Neural progenitor cell (in vitro differentiated cells): Measurements from ENCODE around the gene TRPV2. TPM values are rescaled to one million over a fixed set of nuclear protein-coding genes. Genes with fewer than 3 reads are reported as not detected.
A peak's percentile ranks its signal among the peaks of the same experiment; 100 is the strongest.
"Not testable (repeated sequence)": the region's sequence is repeated elsewhere in the genome, so short reads cannot be mapped to it uniquely, and the experiment has no call there.

Experiments used
- DNase-seq: peaks from one replicate; pipeline ENCODE4 v3.0.0-alpha.2; 2016; ENCODE audit warnings: low spot score
- H2AFZ ChIP-seq: fragments of 200-600 bp; sonication (generic); replicated peaks from 2 replicates; pipeline ENCODE4 v1.6.1; 2016; ENCODE audit warnings: antibody characterized with exemption
- H3F3A ChIP-seq: fragments of 200-600 bp; sonication (generic); 2 replicates; pipeline ENCODE4 v1.6.1; 2016; ENCODE audit warnings: antibody characterized with exemption, low read depth
- H3K27ac ChIP-seq: fragments of 200-600 bp; sonication (generic); 2 replicates; pipeline ENCODE4 v1.5.1; 2016; ENCODE audit warnings: mild to moderate bottlenecking
- H3K27me3 ChIP-seq: fragments of 200-600 bp; sonication (generic); 2 replicates; pipeline ENCODE4 v1.6.1; 2016; ENCODE audit warnings: mild to moderate bottlenecking, moderate library complexity
- H3K36me3 ChIP-seq: fragments of 200-600 bp; sonication (generic); 2 replicates; pipeline ENCODE4 v1.5.1; 2016
- H3K4me1 ChIP-seq: fragments of 200-600 bp; sonication (generic); 2 replicates; pipeline ENCODE4 v1.6.1; 2016; ENCODE audit warnings: mixed run types
- H3K4me2 ChIP-seq: fragments of 200-600 bp; sonication (generic); 2 replicates; pipeline ENCODE4 v1.6.1; 2016
- H3K4me3 ChIP-seq: fragments of 200-600 bp; sonication (generic); 2 replicates; pipeline ENCODE4 v1.5.1; 2016
- H3K79me2 ChIP-seq: fragments of 200-600 bp; sonication (generic); 2 replicates; pipeline ENCODE4 v1.6.1; 2016; ENCODE audit warnings: low read depth
- H3K9ac ChIP-seq: fragments of 200-600 bp; sonication (generic); 2 replicates; pipeline ENCODE4 v1.6.1; 2016
- H3K9me3 ChIP-seq: fragments of 200-600 bp; sonication (generic); 2 replicates; pipeline ENCODE4 v1.5.1; 2016; ENCODE audit warnings: low read depth
- H4K20me1 ChIP-seq: fragments of 200-600 bp; sonication (generic); 2 replicates; pipeline ENCODE4 v1.6.1; 2016; ENCODE audit warnings: low read depth
- H3K27ac Mint-ChIP-seq: 3 replicates; pipeline ENCODE4 v1.8.0; 2021; ENCODE audit warnings: mixed read lengths
- H3K27me3 Mint-ChIP-seq: 2 replicates; pipeline ENCODE4 v1.8.0; 2022; ENCODE audit warnings: low read depth, mild to moderate bottlenecking, inconsistent platforms, moderate library complexity, mixed read lengths; ENCODE audit not compliant: insufficient read depth
- H3K36me3 Mint-ChIP-seq: 3 replicates; pipeline ENCODE4 v1.8.0; 2021; ENCODE audit warnings: mixed read lengths
- H3K4me1 Mint-ChIP-seq: 3 replicates; pipeline ENCODE4 v1.8.0; 2021; ENCODE audit warnings: mixed read lengths
- H3K4me3 Mint-ChIP-seq: 3 replicates; pipeline ENCODE4 v1.8.0; 2021; ENCODE audit warnings: mild to moderate bottlenecking, moderate library complexity, mixed read lengths
- H3K9me3 Mint-ChIP-seq: 3 replicates; pipeline ENCODE4 v1.8.0; 2020; ENCODE audit warnings: mixed read lengths
- CTCF ChIP-seq: fragments of 200-600 bp; sonication (generic); IDR thresholded peaks from 2 replicates; pipeline ENCODE4 v1.5.1; 2017; ENCODE audit warnings: antibody characterized with exemption, mild to moderate bottlenecking
- EZH2 ChIP-seq: fragments of 200-600 bp; sonication (generic); IDR thresholded peaks from 2 replicates; pipeline ENCODE4 v1.6.1; 2017; ENCODE audit warnings: antibody characterized with exemption, mild to moderate bottlenecking, moderate library complexity
- EZH2phosphoT487 ChIP-seq: fragments of 200-600 bp; sonication (generic); IDR thresholded peaks from 2 replicates; pipeline ENCODE4 v1.6.1; 2017; ENCODE audit warnings: antibody characterized with exemption
- total RNA-seq: library from RNA; depleted of rRNA; stranded (reverse); fragments of >200 nt; gene quantifications from 2 replicates; pipeline ENCODE4 v1.2.3, GENCODE V29; 2015; ENCODE audit warnings: low replicate concordance

Gene TRPV2
- total RNA-seq, 1 donor from 2014 or later, result 0.49 TPM

GRCh38 chr17:16396693-16397092, 18.7 kb upstream of the TRPV2 start:
- not testable (repeated sequence) for H3K9me3 Mint-ChIP-seq, H3K27me3 ChIP-seq, H4K20me1 ChIP-seq, H3K27ac Mint-ChIP-seq, H3K27me3 Mint-ChIP-seq, H3K36me3 Mint-ChIP-seq, H3K9ac ChIP-seq, H2AFZ ChIP-seq, H3F3A ChIP-seq, H3K4me3 ChIP-seq, H3K79me2 ChIP-seq, H3K4me1 Mint-ChIP-seq, DNase-seq, H3K4me3 Mint-ChIP-seq, H3K4me1 ChIP-seq, H3K4me2 ChIP-seq, H3K36me3 ChIP-seq, H3K27ac ChIP-seq, H3K9me3 ChIP-seq

GRCh38 chr17:16398270-16399267, 16.8 kb upstream of the TRPV2 start:
- Histone ChIP-seq H3K27ac (no peak overlapping the region), H3F3A (peaks cover 5% of the 10 kb centered on the region), H3K4me3 (no peak overlapping the region), H3K4me1 (no peaks in the 10 kb centered on the region), H3K36me3 (no peaks in the 10 kb centered on the region), H3K79me2 (no peaks in the 10 kb centered on the region), H3K9ac (no peak overlapping the region), H3K9me3 (no peaks in the 10 kb centered on the region), H3K27me3 (no peaks in the 10 kb centered on the region), H2AFZ (no peak overlapping the region), H4K20me1 (no peaks in the 10 kb centered on the region), H3K4me2 (no peak overlapping the region)
- Mint-ChIP-seq H3K36me3 (no peaks in the 10 kb centered on the region), H3K9me3 (no peaks in the 10 kb centered on the region), H3K4me3 (no peak overlapping the region), H3K27ac (no peak overlapping the region), H3K27me3 (no peaks in the 10 kb centered on the region), H3K4me1 (peaks cover 2% of the 10 kb centered on the region)
- no peak for DNase-seq
- TF ChIP-seq EZH2 (no peak), EZH2phosphoT487 (no peak), CTCF (no peak)

GRCh38 chr17:16403847-16404246, 11.5 kb upstream of the TRPV2 start:
- not testable (repeated sequence) for H3K27me3 ChIP-seq, H3K27me3 Mint-ChIP-seq, H3K27ac ChIP-seq, H3K4me3 Mint-ChIP-seq, H3K9ac ChIP-seq, H3K27ac Mint-ChIP-seq, DNase-seq, H4K20me1 ChIP-seq, H3K4me3 ChIP-seq, H3K36me3 ChIP-seq, H3K9me3 Mint-ChIP-seq, H2AFZ ChIP-seq, H3K4me2 ChIP-seq, H3K4me1 ChIP-seq, H3K9me3 ChIP-seq, H3K79me2 ChIP-seq, H3K36me3 Mint-ChIP-seq
- H3K4me1 Mint-ChIP-seq, result peaks cover 12% of the 10 kb centered on the region
- peaks cover 23% of the 10 kb centered on the region for H3F3A ChIP-seq

GRCh38 chr17:16406742-16407674, 8.4 kb upstream of the TRPV2 start:
- H3K27ac ChIP-seq, result no peak overlapping the region

More at GRCh38 chr17:16406742-16407674, 8.4 kb upstream of the TRPV2 start:
- Histone ChIP-seq H3K36me3 (no peaks in the 10 kb centered on the region), H3K27me3 (no peaks in the 10 kb centered on the region), H3K4me3 (peak overlapping the region; percentile 57), H3K4me1 (peaks cover 4% of the 10 kb centered on the region), H3K4me2 (peak overlapping the region; percentile 80), H2AFZ (peak overlapping the region; percentile 89), H3K79me2 (no peaks in the 10 kb centered on the region), H3K9ac (no peak overlapping the region), H4K20me1 (no peaks in the 10 kb centered on the region), H3F3A (peaks cover 23% of the 10 kb centered on the region), H3K9me3 (no peaks in the 10 kb centered on the region)
- no peak overlapping the region for H3K27ac Mint-ChIP-seq
- peaks cover 5% of the 10 kb centered on the region for H3K27me3 Mint-ChIP-seq
- peak; percentile 89 for DNase-seq
- H3K36me3 Mint-ChIP-seq, result no peaks in the 10 kb centered on the region
- H3K4me1 Mint-ChIP-seq, result peaks cover 12% of the 10 kb centered on the region
- peak overlapping the region; percentile 81 for H3K4me3 Mint-ChIP-seq
- H3K9me3 Mint-ChIP-seq, result no peaks in the 10 kb centered on the region
- TF ChIP-seq EZH2phosphoT487 (no peak), CTCF (peak; percentile 50), EZH2 (no peak)
